Left renal pelvis (tissue), 4 donors: ENCODE data around the gene PEX11A. TPM values are rescaled to one million over a fixed set of nuclear protein-coding genes. Genes with fewer than 3 reads are reported as not detected.

ENCODE experiments used
- DNase-seq, 4 donors: peaks; one replicate each; pipeline ENCODE4 v3.0.0-alpha.2; 2013; ENCODE audit warnings: low read depth in 4 of 4, low spot score in 3 of 4
- polyA plus RNA-seq, 4 donors: library from polyadenylated mRNA; unstranded; fragments of 120-200 nt; gene quantifications; one replicate each; pipeline ENCODE4 v1.2.1, GENCODE V29; 2013; ENCODE audit not compliant: insufficient read length in 4 of 4

The PEX11A gene
- polyA plus RNA-seq, 4 donors, result 15.9 to 20.9 (median 19.2) TPM

- DNase-seq, result no peak
Observed at GRCh38 chr15:89677381-89677780, 13.2 kb downstream of the PEX11A start.

GRCh38 chr15:89675606-89676005 lies 14.9 kb downstream of the PEX11A start:
- DNase-seq, result no peak

- no peak for DNase-seq
Observed at GRCh38 chr15:89674526-89674925, 16.0 kb downstream of the PEX11A start.

GRCh38 chr15:89673165-89673512 lies 17.4 kb downstream of the PEX11A start:
- no peak for DNase-seq

- DNase-seq, result no peak
Observed at GRCh38 chr15:89672221-89673164, 18.1 kb downstream of the PEX11A start.

- no peak for DNase-seq
Observed at GRCh38 chr15:89671687-89672086, 18.9 kb downstream of the PEX11A start.

GRCh38 chr15:89670971-89671560 lies 19.5 kb downstream of the PEX11A start:
- no peak for DNase-seq

GRCh38 chr15:89669941-89670340 lies 20.6 kb downstream of the PEX11A start:
- DNase-seq, result no peak

GRCh38 chr15:89669309-89669865 lies 21.2 kb downstream of the PEX11A start:
- no peak for DNase-seq

GRCh38 chr15:89668171-89668570 lies 22.4 kb downstream of the PEX11A start:
- DNase-seq, result no peak

- DNase-seq, result no peak
Observed at GRCh38 chr15:89667706-89667960, 22.9 kb downstream of the PEX11A start.

GRCh38 chr15:89666858-89667705 lies 23.5 kb downstream of the PEX11A start:
- no peak for DNase-seq

- DNase-seq, result no peak
Observed at GRCh38 chr15:89666184-89666857, 24.2 kb downstream of the PEX11A start.

- no peak for DNase-seq
Observed at GRCh38 chr15:89665449-89666181, 24.9 kb downstream of the PEX11A start.

- no peak for DNase-seq
Observed at GRCh38 chr15:89664441-89665350, 25.9 kb downstream of the PEX11A start.

- DNase-seq, result no peak
Observed at GRCh38 chr15:89662893-89663626, 27.5 kb downstream of the PEX11A start.

GRCh38 chr15:89660556-89660955 lies 30.0 kb downstream of the PEX11A start:
- no peak for DNase-seq

GRCh38 chr15:89659295-89659694 lies 31.3 kb downstream of the PEX11A start:
- DNase-seq, result no peak
